A549 (cell line): Measurements from ENCODE around the gene C11orf87. TPM values are rescaled to one million over a fixed set of nuclear protein-coding genes. Genes with fewer than 3 reads are reported as not detected.

Source experiments
- ATAC-seq, 2 experiments: fragments of 200-7000 bp in 1 of 2; fragments of >200 bp in 1 of 2; cut with Nextera tagmentation in 1 of 2; cut with Tn5 transposase in 1 of 2; 3 replicates each; pipeline versions ENCODE4 v1.8.0 to v1.9.1; 2018 to 2020; ENCODE audit warnings: mild to moderate bottlenecking in 1 of 2, moderate library complexity in 1 of 2
- CTCF ChIA-PET: fragments of 300-600 bp; sonication (Branson Sonifier 250); formaldehyde crosslinking; extraction: SDS; loops from one replicate; lab custom pipeline; 2021; ENCODE audit warnings: antibody characterized with exemption, inconsistent platforms; lab: Yijun Ruan, JAX
- POLR2A ChIA-PET: fragments of 350-600 bp; formaldehyde crosslinking; extraction: SDS; loops from one replicate; lab custom pipeline; 2021; ENCODE audit warnings: antibody characterized with exemption, inconsistent platforms; lab: Yijun Ruan, JAX
- DNase-seq, 2 experiments: peaks; one replicate each; pipeline versions ENCODE4 v3.0.0 to v3.0.0-alpha.2; 2011 to 2016; ENCODE audit warnings: low read depth in 1 of 2, low spot score in 1 of 2
- FAIRE-seq: peaks from 2 replicates; lab custom pipeline; 2011; peaks lifted over from hg19 to GRCh38; lab: Jason Lieb, UNC
- H3K27ac ChIP-seq, 2 experiments: fragments of >200 bp; sonication (Bioruptor Twin); formaldehyde crosslinking; 3 replicates each; pipeline ENCODE4 v1.5.1; 2016 to 2017
- H3K4me1 ChIP-seq: fragments of >200 bp; sonication (Bioruptor Twin); formaldehyde crosslinking; 3 replicates; pipeline ENCODE4 v1.6.1; 2016
- H3K4me2 ChIP-seq: fragments of >200 bp; sonication (Bioruptor Twin); formaldehyde crosslinking; 3 replicates; pipeline ENCODE4 v1.6.1; 2016
- H3K4me3 ChIP-seq: fragments of >200 bp; sonication (Bioruptor Twin); formaldehyde crosslinking; 3 replicates; pipeline ENCODE4 v1.5.1; 2016
- H3K9me3 ChIP-seq: fragments of >200 bp; sonication (Bioruptor Twin); formaldehyde crosslinking; 3 replicates; pipeline ENCODE4 v1.6.1; 2016
- EHF ChIP-seq: fragments of 250-450 bp; sonication (Bioruptor Pico); IDR thresholded peaks from 2 replicates; pipeline ENCODE4 v1.5.0; 2020; ENCODE audit warnings: mild to moderate bottlenecking
- ESRRA ChIP-seq: fragments of 150-350 bp; IDR thresholded peaks from 2 replicates; pipeline ENCODE4 v1.6.1; 2014; ENCODE audit warnings: mild to moderate bottlenecking, low read length, borderline replicate concordance
- FOSB ChIP-seq: fragments of 250-450 bp; sonication (Bioruptor Pico); IDR thresholded peaks from 2 replicates; pipeline ENCODE4 v1.5.0; 2020; ENCODE audit warnings: mild to moderate bottlenecking, moderate library complexity
- HEYL ChIP-seq: fragments of 250-450 bp; sonication (Bioruptor Pico); IDR thresholded peaks from 2 replicates; pipeline ENCODE4 v1.8.0; 2021; ENCODE audit warnings: mild to moderate bottlenecking, moderate library complexity
- HOXB13 ChIP-seq: fragments of 250-450 bp; sonication (Bioruptor Pico); IDR thresholded peaks from 2 replicates; pipeline ENCODE4 v1.5.0; 2020; ENCODE audit warnings: low read depth, mild to moderate bottlenecking, moderate library complexity
- JUNB ChIP-seq: fragments of >200 bp; sonication (Bioruptor Twin); formaldehyde crosslinking; IDR thresholded peaks from 2 replicates; pipeline ENCODE4 v1.6.1; 2016
- RAD21 ChIP-seq, 2 experiments: fragments of >200 bp in 1 of 2; sonication (Bioruptor Twin) in 1 of 2; formaldehyde crosslinking in 1 of 2; IDR thresholded peaks in 1 of 2; conservative IDR thresholded peaks in 1 of 2; 2 replicates in 1 of 2; 3 replicates in 1 of 2; pipeline ENCODE4 v1.6.1; 2012 to 2018; ENCODE audit warnings: inconsistent platforms in 1 of 2
- RNF2 ChIP-seq: fragments of 200-600 bp; sonication (generic); IDR thresholded peaks from 2 replicates; pipeline ENCODE4 v1.6.1; 2016; ENCODE audit warnings: low read depth, mild to moderate bottlenecking, antibody characterized with exemption, moderate library complexity, borderline replicate concordance
- TP53 ChIP-seq: fragments of 250-450 bp; sonication (Bioruptor Pico); IDR thresholded peaks from 2 replicates; pipeline ENCODE4 v1.5.0; 2021; ENCODE audit warnings: mild to moderate bottlenecking, moderate library complexity
- USF2 ChIP-seq: fragments of 450-650 bp; IDR thresholded peaks from 2 replicates; pipeline ENCODE4 v1.6.1; 2014; ENCODE audit warnings: antibody characterized with exemption
- ZC3H11A ChIP-seq: fragments of 450-650 bp; IDR thresholded peaks from 2 replicates; pipeline ENCODE4 v1.6.1; 2014; ENCODE audit warnings: antibody characterized with exemption, mild to moderate bottlenecking
- ZNF302 ChIP-seq: fragments of 250-450 bp; sonication (Bioruptor Pico); IDR thresholded peaks from 2 replicates; pipeline ENCODE4 v1.9.0; 2021; ENCODE audit warnings: inconsistent platforms, mild to moderate bottlenecking, moderate library complexity
- WGBS: methylation state at CpG from one replicate; pipeline ENCODE4 v1.1.6; 2017; ENCODE audit errors: missing lambda C conversion rate; 5-methylcytosine and 5-hydroxymethylcytosine counted together
- polyA plus RNA-seq, 4 experiments: library from polyadenylated mRNA; depleted of rRNA in 3 of 4; stranded (reverse); fragments of >200 nt; fragmentation: RNase III in 1 of 4; extraction: RNeasy Plus Mini Kit Qiagen cat#74134 plus additional on column Dnase treatment in 1 of 4; gene quantifications; 2 replicates in 3 of 4; 3 replicates in 1 of 4; pipeline ENCODE4 v1.2.3, GENCODE V29; 2011 to 2017
- TF ChIP-seq, protein P1 (sequence below): fragments of 250-450 bp; sonication (Bioruptor Pico); IDR thresholded peaks from 2 replicates; pipeline ENCODE4 v1.5.0; 2020; ENCODE audit warnings: low read depth, mild to moderate bottlenecking, moderate library complexity
- TF ChIP-seq, protein P2 (sequence below): fragments of 150-350 bp; IDR thresholded peaks from 2 replicates; pipeline ENCODE4 v1.6.1; 2014; ENCODE audit warnings: low read depth, mild to moderate bottlenecking, low read length

The C11orf87 gene
- polyA plus RNA-seq, 2 of the 4 experiments (the other 2 are of a cell fraction), result 0.04 TPM; not detected in 1

- no peaks in the 10 kb centered on the region for H3K9me3 ChIP-seq
- H3K27ac ChIP-seq, result no peak overlapping the region
- POLR2A ChIA-PET, result no interaction called here
- no peak overlapping the region for H3K4me2 ChIP-seq
- FAIRE-seq, result no peak
- ATAC-seq, result no peak
- TF ChIP-seq FOSB (CRISPR knock-in tag) (no peak), RAD21 (conservative IDR thresholded peaks at IDR 0.05 in 1 of 2, IDR thresholded peaks at IDR 0.05 in 1 of 2) (no peak), HEYL (no peak)
- no peaks in the 10 kb centered on the region for H3K4me1 ChIP-seq
- no peak for DNase-seq
- 4% methylated on average over 3 of the region's 3 CpGs for WGBS
- no peak overlapping the region for H3K4me3 ChIP-seq
- CTCF ChIA-PET, result no interaction called here
These were observed 11.8 kb downstream of the C11orf87 start for GRCh38 chr11:109433753-109434256.

DNA sequence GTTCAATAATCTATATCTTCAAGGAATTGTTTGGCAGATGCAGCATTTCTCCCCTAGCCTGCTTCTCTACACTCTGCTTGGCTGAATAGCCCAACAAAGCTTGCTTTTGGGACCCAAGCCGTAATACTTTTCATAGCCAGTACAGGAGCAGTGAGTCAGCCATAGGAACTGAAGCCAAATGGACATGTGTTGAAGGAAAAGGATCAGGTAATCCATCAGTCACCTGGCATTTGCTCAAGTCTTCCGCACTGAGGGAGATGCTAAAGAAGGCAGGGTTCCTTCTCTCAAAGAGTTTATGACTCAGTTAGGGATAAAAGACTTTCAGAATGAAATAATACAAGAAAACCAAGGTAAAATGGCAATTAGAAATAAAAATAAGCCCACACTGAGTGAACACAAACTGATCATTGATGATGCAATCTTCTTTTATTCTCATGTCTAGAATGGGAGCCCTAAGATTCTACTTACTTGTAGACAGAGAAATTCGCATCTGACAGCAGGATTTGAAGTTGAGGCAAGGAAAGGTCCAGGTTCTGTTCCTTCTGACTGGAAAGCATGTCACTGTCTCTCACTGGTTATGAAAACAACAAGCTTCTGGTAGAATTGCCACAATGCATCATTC, 13.2 kb downstream of the C11orf87 start:
- ATAC-seq (no peak), FAIRE-seq (no peak), DNase-seq (no peak)
- WGBS, result 4% methylated on average over 3 of the region's 3 CpGs
- CTCF ChIA-PET, result interaction anchor here (1.1 to 1.4 kb wide), 2 partner anchors 11 to 20 kb away, joined by 3 to 4 read pairs; no protein-coding TSS in a partner anchor
- Histone ChIP-seq H3K4me1 (no peaks in the 10 kb centered on the region), H3K27ac (no peak overlapping the region), H3K4me3 (no peak overlapping the region), H3K9me3 (no peaks in the 10 kb centered on the region), H3K4me2 (no peak overlapping the region)
- TF ChIP-seq ESRRA (no peak), TP53 (no peak)
- TF ChIP-seq, protein P1, sequence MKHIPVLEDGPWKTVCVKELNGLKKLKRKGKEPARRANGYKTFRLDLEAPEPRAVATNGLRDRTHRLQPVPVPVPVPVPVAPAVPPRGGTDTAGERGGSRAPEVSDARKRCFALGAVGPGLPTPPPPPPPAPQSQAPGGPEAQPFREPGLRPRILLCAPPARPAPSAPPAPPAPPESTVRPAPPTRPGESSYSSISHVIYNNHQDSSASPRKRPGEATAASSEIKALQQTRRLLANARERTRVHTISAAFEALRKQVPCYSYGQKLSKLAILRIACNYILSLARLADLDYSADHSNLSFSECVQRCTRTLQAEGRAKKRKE (CRISPR knock-in tag), result no peak
- POLR2A ChIA-PET, result no interaction called here

- H3K4me2 ChIP-seq, result no peak overlapping the region
- no peaks in the 10 kb centered on the region for H3K4me1 ChIP-seq
- DNase-seq (no peak), ATAC-seq (no peak), FAIRE-seq (no peak)
- no peak overlapping the region for H3K27ac ChIP-seq
- no peak overlapping the region for H3K4me3 ChIP-seq
- no peaks in the 10 kb centered on the region for H3K9me3 ChIP-seq
- no peak for TF ChIP-seq TP53
- no peak for TF ChIP-seq HOXB13 (CRISPR knock-in tag)
- TF ChIP-seq RNF2, result no peak
- TF ChIP-seq JUNB, result no peak
- TF ChIP-seq ZNF302 (CRISPR knock-in tag), result no peak
- POLR2A ChIA-PET, result no interaction called here
- WGBS, result 24% methylated on average over 2 of the region's 2 CpGs
- CTCF ChIA-PET, result no interaction called here
These were observed 17.7 kb downstream of the C11orf87 start for GRCh38 chr11:109439684-109440083.

- ChIA-PET CTCF (no interaction called here), POLR2A (no interaction called here)
- H3K4me3 ChIP-seq, result no peak overlapping the region
- ATAC-seq, result no peak
- 0% methylated on average over 1 of the region's 1 CpG for WGBS
- TF ChIP-seq ZC3H11A, result no peak
- TF ChIP-seq, protein P2, sequence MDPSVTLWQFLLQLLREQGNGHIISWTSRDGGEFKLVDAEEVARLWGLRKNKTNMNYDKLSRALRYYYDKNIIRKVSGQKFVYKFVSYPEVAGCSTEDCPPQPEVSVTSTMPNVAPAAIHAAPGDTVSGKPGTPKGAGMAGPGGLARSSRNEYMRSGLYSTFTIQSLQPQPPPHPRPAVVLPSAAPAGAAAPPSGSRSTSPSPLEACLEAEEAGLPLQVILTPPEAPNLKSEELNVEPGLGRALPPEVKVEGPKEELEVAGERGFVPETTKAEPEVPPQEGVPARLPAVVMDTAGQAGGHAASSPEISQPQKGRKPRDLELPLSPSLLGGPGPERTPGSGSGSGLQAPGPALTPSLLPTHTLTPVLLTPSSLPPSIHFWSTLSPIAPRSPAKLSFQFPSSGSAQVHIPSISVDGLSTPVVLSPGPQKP, result no peak
- TF ChIP-seq EHF, result no peak
- no peak for TF ChIP-seq USF2
- H3K9me3 ChIP-seq, result no peaks in the 10 kb centered on the region
- no peaks in the 10 kb centered on the region for H3K4me1 ChIP-seq
- no peak overlapping the region for H3K27ac ChIP-seq
- H3K4me2 ChIP-seq, result no peak overlapping the region
- DNase-seq, result no peak
- FAIRE-seq, result no peak
These were observed 21.1 kb downstream of the C11orf87 start for GRCh38 chr11:109443052-109443451.
